Prostate gland (tissue), 2 donors: ENCODE data around the gene CHCT1.

ENCODE experiments used
- POLR2A ChIP-seq: fragments of 450-650 bp; IDR thresholded peaks from one replicate; pipeline ENCODE4 v1.6.1; 2016; ENCODE audit warnings: antibody characterized with exemption, mild to moderate bottlenecking
- POLR2AphosphoS5 ChIP-seq: sonication (generic); formaldehyde crosslinking; IDR thresholded peaks from one replicate; pipeline ENCODE4 v1.6.1; 2017; ENCODE audit warnings: antibody characterized with exemption
- TF ChIP-seq, protein P1 (sequence below), 4 experiments: fragments of 200-600 bp in 2 of 4; fragments of 450-650 bp in 2 of 4; sonication (generic) in 2 of 4; IDR thresholded peaks; 1 replicate in 3 of 4; 2 replicates in 1 of 4; pipeline ENCODE4 v1.5.1; 2016 to 2019; ENCODE audit warnings: antibody characterized with exemption in 4 of 4, mild to moderate bottlenecking in 2 of 4, moderate library complexity in 2 of 4

DNA sequence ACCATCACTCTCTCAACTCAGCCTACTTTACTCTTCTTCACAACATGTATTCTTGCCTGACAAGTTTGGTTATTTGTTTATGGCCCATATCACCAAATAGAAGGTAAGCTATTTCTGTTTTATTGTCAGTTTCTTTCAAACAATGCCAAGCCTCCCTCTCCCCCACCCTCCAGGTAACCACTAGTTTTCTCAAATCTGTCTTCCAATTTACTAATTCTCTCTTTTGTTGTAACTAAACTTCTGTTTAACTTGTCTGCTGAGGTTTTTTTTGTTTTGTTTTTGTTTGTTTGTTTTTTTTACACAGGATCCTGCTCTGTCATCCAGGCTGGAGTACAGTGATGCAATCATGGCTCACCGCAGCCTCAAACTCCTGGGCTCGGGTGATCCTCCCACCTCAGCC lies 34.9 kb downstream of the CHCT1 start:
- TF ChIP-seq, protein P1, sequence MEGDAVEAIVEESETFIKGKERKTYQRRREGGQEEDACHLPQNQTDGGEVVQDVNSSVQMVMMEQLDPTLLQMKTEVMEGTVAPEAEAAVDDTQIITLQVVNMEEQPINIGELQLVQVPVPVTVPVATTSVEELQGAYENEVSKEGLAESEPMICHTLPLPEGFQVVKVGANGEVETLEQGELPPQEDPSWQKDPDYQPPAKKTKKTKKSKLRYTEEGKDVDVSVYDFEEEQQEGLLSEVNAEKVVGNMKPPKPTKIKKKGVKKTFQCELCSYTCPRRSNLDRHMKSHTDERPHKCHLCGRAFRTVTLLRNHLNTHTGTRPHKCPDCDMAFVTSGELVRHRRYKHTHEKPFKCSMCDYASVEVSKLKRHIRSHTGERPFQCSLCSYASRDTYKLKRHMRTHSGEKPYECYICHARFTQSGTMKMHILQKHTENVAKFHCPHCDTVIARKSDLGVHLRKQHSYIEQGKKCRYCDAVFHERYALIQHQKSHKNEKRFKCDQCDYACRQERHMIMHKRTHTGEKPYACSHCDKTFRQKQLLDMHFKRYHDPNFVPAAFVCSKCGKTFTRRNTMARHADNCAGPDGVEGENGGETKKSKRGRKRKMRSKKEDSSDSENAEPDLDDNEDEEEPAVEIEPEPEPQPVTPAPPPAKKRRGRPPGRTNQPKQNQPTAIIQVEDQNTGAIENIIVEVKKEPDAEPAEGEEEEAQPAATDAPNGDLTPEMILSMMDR (IDR thresholded peaks at IDR 0.05) = no peak
- TF ChIP-seq POLR2AphosphoS5 = no peak
- TF ChIP-seq POLR2A = no peak
